AG10803 (cell line): ENCODE results near the gene POU6F2.

ENCODE experiments used
- DNase-seq: peaks from one replicate; pipeline ENCODE4 v3.0.0; 2010; ENCODE audit warnings: low read depth
- H3K4me3 ChIP-seq: 2 replicates; pipeline ENCODE4 v1.5.1; 2011; ENCODE audit warnings: mild to moderate bottlenecking, low read length, control low read depth
- TF ChIP-seq, protein P1 (sequence below): conservative IDR thresholded peaks from 2 replicates; pipeline ENCODE4 v1.5.1; 2011; ENCODE audit warnings: mild to moderate bottlenecking, low read length, control low read depth, inconsistent platforms

Gene POU6F2

DNA sequence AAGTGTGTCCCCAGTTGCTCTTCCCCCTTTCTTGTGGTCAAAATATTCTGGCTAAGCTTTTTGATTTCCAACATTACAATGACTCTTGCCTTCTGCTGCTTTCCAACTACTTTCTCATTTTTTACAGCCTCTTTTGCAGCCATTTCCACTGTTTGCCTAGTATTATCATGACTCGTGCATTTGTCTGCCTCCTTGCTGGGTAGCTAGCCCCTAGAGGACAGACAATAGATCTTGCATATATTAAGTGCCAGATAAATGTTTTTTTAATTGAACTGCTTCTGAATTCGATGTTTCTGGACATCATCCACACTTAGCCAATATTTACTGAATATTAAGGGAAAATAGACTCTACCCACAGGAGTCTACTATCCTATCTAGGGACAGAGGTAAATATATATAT, 124.5 kb downstream of the POU6F2 start:
- DNase-seq = no peak
- TF ChIP-seq, protein P1, sequence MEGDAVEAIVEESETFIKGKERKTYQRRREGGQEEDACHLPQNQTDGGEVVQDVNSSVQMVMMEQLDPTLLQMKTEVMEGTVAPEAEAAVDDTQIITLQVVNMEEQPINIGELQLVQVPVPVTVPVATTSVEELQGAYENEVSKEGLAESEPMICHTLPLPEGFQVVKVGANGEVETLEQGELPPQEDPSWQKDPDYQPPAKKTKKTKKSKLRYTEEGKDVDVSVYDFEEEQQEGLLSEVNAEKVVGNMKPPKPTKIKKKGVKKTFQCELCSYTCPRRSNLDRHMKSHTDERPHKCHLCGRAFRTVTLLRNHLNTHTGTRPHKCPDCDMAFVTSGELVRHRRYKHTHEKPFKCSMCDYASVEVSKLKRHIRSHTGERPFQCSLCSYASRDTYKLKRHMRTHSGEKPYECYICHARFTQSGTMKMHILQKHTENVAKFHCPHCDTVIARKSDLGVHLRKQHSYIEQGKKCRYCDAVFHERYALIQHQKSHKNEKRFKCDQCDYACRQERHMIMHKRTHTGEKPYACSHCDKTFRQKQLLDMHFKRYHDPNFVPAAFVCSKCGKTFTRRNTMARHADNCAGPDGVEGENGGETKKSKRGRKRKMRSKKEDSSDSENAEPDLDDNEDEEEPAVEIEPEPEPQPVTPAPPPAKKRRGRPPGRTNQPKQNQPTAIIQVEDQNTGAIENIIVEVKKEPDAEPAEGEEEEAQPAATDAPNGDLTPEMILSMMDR = no peak
- no peak overlapping the region for H3K4me3 ChIP-seq

- TF ChIP-seq, protein P1 = no peak
- no peak overlapping the region for H3K4me3 ChIP-seq
- no peak for DNase-seq
Observed at GRCh38 chr7:39105720-39106119, 128.0 kb downstream of the POU6F2 start.

DNA sequence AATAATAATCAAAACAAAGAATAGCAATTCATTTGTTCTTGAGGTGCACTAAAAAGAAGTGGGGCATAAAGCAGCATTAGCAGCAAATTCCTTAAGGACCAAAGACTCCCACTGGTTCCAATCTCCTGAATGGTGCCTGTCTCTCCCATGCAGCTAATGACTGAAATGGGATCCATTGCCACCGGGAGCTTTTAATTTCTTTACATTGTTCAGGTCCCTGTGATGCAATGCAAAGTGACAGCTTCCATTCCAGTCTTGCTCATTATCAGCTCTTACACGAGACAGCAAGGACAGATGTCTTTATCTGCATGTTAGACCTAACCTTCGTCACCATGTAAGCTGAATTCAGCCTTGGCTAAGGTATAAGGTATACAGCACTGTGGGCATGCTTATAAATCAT, 148.1 kb downstream of the POU6F2 start:
- no peak for DNase-seq
- no peak overlapping the region for H3K4me3 ChIP-seq
- TF ChIP-seq, protein P1 = no peak

- TF ChIP-seq, protein P1 = no peak
- no peak overlapping the region for H3K4me3 ChIP-seq
- no peak for DNase-seq
Observed at GRCh38 chr7:39127058-39127457, 149.3 kb downstream of the POU6F2 start.

DNA sequence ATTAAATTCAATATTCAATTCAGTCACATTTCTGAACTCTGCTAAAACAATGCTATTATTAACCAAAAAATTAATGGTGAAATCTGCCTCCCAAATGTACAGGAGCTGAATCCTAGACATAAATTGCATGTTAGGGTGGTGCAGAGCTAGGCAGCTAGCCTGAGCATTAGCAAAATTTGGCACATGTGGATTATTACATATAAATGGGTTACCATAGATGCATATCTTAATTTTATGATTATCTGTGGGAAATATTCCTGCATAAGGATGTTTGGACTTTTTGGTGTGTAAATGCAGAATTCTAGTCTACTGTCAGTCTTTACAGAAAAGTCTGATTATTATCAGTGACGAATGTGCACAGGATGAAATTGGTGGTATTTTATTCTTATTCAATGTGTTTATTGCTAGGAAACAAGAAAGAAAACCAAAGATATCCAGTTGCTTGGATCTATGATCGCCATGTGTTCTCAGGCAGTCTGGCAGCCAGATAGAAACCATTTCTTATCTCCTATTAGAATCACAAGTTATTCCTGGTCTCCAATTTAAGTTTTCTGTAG, 150.7 kb downstream of the POU6F2 start:
- TF ChIP-seq, protein P1 = no peak
- no peak for DNase-seq
- no peak overlapping the region for H3K4me3 ChIP-seq

DNA sequence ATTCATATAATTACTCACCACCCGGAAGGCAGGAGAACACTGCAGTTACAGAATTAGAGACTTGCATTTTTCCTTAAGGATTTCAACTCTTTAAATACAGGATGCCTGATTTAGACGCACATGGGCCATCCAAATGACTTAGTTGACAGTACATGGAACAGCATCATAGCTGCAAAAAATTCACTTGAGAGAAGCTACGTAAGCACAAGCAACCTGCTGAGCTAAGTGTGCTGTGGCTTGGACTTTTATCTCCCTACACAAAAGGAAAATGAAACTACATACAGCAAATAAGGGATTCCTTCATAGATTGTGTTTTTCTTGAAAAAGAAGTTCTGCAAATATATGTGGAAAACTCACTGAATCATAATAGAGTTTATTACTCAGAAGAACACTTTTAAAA, 152.6 kb downstream of the POU6F2 start:
- no peak for DNase-seq
- TF ChIP-seq, protein P1 = no peak
- no peak overlapping the region for H3K4me3 ChIP-seq

GRCh38 chr7:39130857-39131526, 153.3 kb downstream of the POU6F2 start:
- no peak overlapping the region for H3K4me3 ChIP-seq
- TF ChIP-seq, protein P1 = no peak
- DNase-seq = no peak
